ENCODE measurements around the gene GIMAP8.
A peak's percentile ranks its signal among the peaks of the same experiment; 100 is the strongest.
"Not testable (repeated sequence)": the region's sequence is repeated elsewhere in the genome, so short reads cannot be mapped to it uniquely, and the experiment has no call there.

GIMAP8 gene

DNA sequence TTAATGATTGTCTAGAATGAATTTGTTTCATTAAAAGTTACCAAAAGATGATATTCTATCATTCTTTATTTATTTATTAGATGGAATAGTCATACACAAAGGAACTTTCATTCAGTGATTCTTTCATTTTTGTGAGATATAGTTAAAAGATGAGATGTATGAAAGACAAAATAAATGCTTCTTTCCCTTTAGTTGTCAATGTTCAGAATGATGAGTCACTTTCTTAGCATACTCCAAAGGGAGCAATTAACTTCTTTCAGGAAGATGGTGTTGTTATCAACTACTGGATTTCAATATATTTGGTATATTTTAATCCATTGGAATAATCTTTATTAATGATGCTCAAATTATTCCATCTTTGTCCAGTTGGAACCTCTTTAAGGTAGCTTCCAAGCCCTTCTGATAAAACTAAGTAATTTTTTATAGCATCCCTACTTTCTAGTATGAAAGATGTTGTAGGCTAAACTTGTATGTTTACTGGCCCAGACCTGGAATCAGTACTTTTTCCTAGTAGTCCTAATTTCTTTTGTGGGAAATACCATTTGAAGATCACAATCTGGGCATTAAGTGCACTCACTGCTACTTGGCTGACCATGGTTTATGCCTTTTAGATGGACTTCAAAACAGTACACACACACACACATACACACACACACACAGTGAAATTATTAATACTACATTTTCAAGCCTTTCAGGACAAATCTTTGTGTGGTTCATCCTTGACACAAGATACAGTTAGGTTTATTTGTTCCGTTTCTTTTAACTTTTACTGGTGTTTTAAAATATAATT lies 66.7 kb downstream of the GIMAP8 start:
- no peak for DNase-seq

DNA sequence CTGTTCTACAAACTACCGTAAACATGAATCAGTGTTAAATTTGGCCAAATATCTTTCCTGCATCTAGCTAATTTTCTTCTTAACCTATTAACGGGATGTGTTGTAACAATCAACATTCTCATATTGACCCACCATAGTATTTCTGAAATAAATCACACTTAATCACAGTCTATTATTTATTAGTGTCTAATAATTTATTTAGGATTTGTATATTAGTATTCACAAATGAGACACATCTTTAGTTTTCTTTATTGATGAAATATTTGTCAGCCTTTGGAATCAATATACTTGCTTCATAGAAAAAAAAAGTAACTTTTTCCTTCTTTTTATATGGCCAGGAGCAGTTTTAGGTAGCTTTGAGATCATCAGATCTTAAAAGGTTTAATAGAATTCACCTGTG lies 68.9 kb downstream of the GIMAP8 start:
- no peak for DNase-seq

DNA sequence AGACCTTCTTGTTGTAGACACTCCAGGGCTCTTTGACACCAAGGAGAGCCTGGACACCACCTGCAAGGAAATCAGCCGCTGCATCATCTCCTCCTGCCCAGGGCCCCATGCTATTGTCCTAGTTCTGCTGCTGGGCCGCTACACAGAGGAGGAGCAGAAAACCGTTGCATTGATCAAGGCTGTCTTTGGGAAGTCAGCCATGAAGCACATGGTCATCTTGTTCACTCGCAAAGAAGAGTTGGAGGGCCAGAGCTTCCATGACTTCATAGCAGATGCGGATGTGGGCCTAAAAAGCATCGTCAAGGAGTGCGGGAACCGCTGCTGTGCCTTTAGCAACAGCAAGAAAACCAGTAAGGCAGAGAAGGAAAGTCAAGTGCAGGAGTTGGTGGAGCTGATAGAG lies 69.7 kb downstream of the GIMAP8 start:
- peak in 1 of 2 donors; percentile 42 for DNase-seq

DNA sequence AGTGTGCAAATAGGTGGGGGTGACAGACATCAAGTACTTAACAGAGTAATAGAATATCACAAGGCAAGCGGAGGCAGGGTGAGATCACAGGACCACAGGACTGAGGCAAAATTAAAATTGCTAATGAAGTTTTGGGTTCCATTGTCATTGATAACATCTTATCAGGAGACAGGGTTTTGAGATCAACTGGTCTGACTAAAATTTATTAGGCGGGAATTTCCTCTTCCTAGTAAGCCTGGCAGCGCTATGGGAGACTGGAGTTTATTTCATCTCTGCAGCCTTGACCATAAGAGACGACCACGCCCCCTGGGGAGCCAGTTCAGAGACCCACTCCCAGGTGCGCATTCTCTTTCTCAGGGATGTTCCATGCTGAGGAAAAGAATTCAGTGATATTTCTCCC lies 72.5 kb downstream of the GIMAP8 start:
- not testable (repeated sequence) for DNase-seq

DNA sequence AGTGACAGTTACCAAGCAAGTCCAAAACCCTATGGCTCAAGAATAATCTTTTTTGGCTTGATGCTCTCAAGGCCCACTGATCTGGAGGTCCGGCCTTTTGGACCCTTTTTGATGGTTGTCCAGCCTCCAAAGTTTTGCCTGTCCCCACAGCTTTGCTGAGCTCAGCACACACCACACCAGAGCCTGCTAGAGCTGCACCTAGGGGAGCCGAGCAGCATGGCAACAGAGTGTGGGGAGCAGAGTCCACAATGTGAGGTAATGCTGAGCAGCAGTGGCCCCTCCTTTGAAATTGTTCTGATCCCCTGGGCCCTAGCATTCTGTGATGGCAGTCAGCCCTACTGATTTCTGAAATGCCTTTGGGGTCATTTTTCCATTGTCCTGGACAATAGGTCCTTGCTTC lies 73.6 kb downstream of the GIMAP8 start:
- no peak for DNase-seq

Data from CD4-positive, alpha-beta T cell treated with Interleukin-1 beta for 1 hour (primary cell).